ENCODE measurements around the gene PPP3R1. TPM values are rescaled to one million over a fixed set of nuclear protein-coding genes. Genes with fewer than 3 reads are reported as not detected.

PPP3R1 gene
- total and polyA plus RNA-seq, 9 of the 15 experiments (the other 6 are each of a cell fraction or from before 2014, with no cell fraction given) = 3.7 to 70.0 (median 24.8) TPM

DNA sequence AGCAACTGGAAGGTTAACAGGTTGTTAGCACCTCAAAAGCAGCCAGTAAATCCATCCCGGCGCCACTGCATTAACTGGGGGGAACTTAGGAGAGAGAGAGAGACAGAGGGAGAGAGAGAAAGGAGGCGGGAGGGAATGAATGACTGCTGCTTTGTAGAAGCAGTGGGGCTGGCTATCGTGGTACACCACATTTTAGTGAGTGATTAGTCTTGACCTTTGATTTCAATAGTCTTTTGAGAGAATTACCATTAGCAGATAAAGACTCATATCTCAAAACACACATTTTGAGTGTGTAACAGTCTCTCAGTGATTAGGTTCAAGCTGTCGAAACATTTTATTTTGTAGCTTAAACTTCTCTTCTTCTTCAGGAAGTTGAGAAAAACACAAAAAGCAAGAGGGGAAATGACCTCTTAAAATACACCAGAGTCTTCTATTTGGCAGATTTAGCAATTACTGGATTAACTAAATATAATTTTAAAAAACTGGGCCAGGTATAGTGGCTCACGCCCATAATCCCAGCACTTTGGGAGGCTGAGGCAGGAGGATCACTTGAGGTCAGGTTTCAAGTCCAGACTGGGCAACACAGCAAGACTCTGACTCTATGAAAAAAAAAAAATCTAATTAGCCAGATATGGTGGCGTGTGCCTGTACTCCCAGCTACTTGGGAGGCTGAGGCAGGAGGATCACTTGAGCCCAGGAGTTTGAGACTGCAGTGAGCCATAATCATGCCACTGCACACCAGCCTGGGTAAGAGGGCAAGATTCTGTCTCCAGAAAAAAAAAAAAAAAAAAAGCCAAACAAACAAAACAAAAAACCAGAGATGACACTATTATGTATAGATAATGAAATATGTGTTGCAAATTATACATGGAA lies 116.6 kb downstream of the PPP3R1 start (continued):
- TF ChIP-seq NCOA6 (IDR thresholded peaks at IDR 0.05) (no peak), NEUROD1 (IDR thresholded peaks at IDR 0.05; ENCODE audit: borderline replicate concordance, low read depth, low read length, partially characterized antibody) (peak; percentile 78), KDM4B (IDR thresholded peaks at IDR 0.05; ENCODE audit: borderline replicate concordance in 2 of 2, low read depth in 1 of 2) (no peak), ZNF589 (CRISPR knock-in tag; IDR thresholded peaks at IDR 0.05; ENCODE audit: low read depth) (peak; percentile 86), POLR2A (conservative IDR thresholded peaks at IDR 0.05) (no peak), ARHGAP35 (IDR thresholded peaks at IDR 0.05; ENCODE audit: partially characterized antibody) (peak; percentile 14), ETV1 (tag; conservative IDR thresholded peaks at IDR 0.05; ENCODE audit: low read depth) (0 out of 2 replicates have a peak, but pooled peaks have one; percentile 9), PYGO2 (tag; IDR thresholded peaks at IDR 0.05) (no peak), ZNF696 (CRISPR knock-in tag; conservative IDR thresholded peaks at IDR 0.05) (no peak), ZNF143 (CRISPR knock-in tag; IDR thresholded peaks at IDR 0.05) (no peak), NFE2L1 (tag; IDR thresholded peaks at IDR 0.05; ENCODE audit: borderline replicate concordance, low read depth) (no peak), NRF1 (conservative IDR thresholded peaks at IDR 0.05 in 1 of 2, IDR thresholded peaks at IDR 0.05 in 1 of 2) (no peak)
- TF ChIP-seq, protein P1, sequence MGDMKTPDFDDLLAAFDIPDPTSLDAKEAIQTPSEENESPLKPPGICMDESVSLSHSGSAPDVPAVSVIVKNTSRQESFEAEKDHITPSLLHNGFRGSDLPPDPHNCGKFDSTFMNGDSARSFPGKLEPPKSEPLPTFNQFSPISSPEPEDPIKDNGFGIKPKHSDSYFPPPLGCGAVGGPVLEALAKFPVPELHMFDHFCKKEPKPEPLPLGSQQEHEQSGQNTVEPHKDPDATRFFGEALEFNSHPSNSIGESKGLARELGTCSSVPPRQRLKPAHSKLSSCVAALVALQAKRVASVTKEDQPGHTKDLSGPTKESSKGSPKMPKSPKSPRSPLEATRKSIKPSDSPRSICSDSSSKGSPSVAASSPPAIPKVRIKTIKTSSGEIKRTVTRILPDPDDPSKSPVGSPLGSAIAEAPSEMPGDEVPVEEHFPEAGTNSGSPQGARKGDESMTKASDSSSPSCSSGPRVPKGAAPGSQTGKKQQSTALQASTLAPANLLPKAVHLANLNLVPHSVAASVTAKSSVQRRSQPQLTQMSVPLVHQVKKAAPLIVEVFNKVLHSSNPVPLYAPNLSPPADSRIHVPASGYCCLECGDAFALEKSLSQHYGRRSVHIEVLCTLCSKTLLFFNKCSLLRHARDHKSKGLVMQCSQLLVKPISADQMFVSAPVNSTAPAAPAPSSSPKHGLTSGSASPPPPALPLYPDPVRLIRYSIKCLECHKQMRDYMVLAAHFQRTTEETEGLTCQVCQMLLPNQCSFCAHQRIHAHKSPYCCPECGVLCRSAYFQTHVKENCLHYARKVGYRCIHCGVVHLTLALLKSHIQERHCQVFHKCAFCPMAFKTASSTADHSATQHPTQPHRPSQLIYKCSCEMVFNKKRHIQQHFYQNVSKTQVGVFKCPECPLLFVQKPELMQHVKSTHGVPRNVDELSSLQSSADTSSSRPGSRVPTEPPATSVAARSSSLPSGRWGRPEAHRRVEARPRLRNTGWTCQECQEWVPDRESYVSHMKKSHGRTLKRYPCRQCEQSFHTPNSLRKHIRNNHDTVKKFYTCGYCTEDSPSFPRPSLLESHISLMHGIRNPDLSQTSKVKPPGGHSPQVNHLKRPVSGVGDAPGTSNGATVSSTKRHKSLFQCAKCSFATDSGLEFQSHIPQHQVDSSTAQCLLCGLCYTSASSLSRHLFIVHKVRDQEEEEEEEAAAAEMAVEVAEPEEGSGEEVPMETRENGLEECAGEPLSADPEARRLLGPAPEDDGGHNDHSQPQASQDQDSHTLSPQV (IDR thresholded peaks at IDR 0.05) = 0 out of 2 replicates have a peak, but pooled peaks have one; percentile 10
- TF ChIP-seq, protein P2, sequence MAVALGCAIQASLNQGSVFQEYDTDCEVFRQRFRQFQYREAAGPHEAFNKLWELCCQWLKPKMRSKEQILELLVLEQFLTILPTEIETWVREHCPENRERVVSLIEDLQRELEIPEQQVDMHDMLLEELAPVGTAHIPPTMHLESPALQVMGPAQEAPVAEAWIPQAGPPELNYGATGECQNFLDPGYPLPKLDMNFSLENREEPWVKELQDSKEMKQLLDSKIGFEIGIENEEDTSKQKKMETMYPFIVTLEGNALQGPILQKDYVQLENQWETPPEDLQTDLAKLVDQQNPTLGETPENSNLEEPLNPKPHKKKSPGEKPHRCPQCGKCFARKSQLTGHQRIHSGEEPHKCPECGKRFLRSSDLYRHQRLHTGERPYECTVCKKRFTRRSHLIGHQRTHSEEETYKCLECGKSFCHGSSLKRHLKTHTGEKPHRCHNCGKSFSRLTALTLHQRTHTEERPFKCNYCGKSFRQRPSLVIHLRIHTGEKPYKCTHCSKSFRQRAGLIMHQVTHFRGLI (CRISPR knock-in tag; IDR thresholded peaks at IDR 0.05) = no peak

Measured in K562 (cell line).